Effector memory CD4-positive, alpha-beta T cell (primary cell): ENCODE data around the gene ORMDL3.
"Not testable (repeated sequence)": the region's sequence is repeated elsewhere in the genome, so short reads cannot be mapped to it uniquely, and the experiment has no call there.

Experiments used
- DNase-seq, 3 donors: peaks; one replicate each; pipeline ENCODE4 v3.0.0-alpha.2; 2020
- H3K27ac ChIP-seq: 2 replicates; pipeline ENCODE4 v1.7.0; 2013; ENCODE audit warnings: mild to moderate bottlenecking, low read length, moderate library complexity; ENCODE audit not compliant: insufficient read depth, poor library complexity, severe bottlenecking
- H3K27me3 ChIP-seq: replicated peaks from 2 replicates; pipeline ENCODE4 v1.7.0; 2013; ENCODE audit warnings: mild to moderate bottlenecking, low read length; ENCODE audit not compliant: insufficient read depth, control insufficient read depth, poor library complexity, severe bottlenecking
- H3K36me3 ChIP-seq: 2 replicates; pipeline ENCODE4 v1.7.0; 2013; ENCODE audit warnings: mild to moderate bottlenecking, low read length, moderate library complexity; ENCODE audit not compliant: control insufficient read depth, insufficient read depth
- H3K4me1 ChIP-seq: 2 replicates; pipeline ENCODE4 v1.7.0; 2013; ENCODE audit warnings: low read length, mild to moderate bottlenecking; ENCODE audit not compliant: control insufficient read depth, insufficient read depth, poor library complexity, severe bottlenecking
- H3K4me3 ChIP-seq: 2 replicates; pipeline ENCODE4 v1.7.0; 2013; ENCODE audit warnings: low read length, low read depth, mild to moderate bottlenecking; ENCODE audit not compliant: insufficient read depth, poor library complexity, severe bottlenecking
- H3K9me3 ChIP-seq: 2 replicates; pipeline ENCODE4 v1.7.0; 2013; ENCODE audit warnings: mild to moderate bottlenecking, low read length, moderate library complexity; ENCODE audit not compliant: control insufficient read depth

The ORMDL3 gene

DNA sequence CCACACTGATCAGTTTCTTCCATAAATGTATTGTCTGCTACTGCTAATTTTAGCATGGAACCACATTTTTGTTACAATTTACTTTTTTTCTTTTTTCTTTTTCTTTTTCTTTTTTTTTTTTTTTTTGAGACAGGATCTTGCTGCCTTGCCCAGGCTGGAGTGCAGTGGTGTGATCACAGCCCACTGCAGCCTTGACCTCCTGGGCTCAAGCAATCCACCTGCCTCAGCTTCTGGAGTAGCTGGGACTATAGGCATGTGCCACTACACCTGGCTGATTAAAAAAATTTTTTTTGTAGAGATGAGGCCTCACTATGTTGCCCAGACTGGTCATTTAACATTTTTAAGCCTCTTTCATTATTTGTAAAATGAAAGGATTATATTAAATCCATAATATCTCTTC is 40.3 kb downstream of the ORMDL3 start:
- DNase-seq: no peak
- Histone ChIP-seq H3K27ac (no peak overlapping the region), H3K4me3 (no peak overlapping the region), H3K27me3 (no peaks in the 10 kb centered on the region), H3K9me3 (no peaks in the 10 kb centered on the region), H3K36me3 (no peaks in the 10 kb centered on the region), H3K4me1 (no peaks in the 10 kb centered on the region)

- H3K36me3 ChIP-seq, H3K4me1 ChIP-seq, H3K27ac ChIP-seq, H3K4me3 ChIP-seq, H3K9me3 ChIP-seq, H3K27me3 ChIP-seq, DNase-seq: not testable (repeated sequence)
These were observed 41.3 kb downstream of the ORMDL3 start for GRCh38 chr17:39886102-39886501.

GRCh38 chr17:39872751-39873150 is 54.6 kb downstream of the ORMDL3 start:
- no peaks in the 10 kb centered on the region for H3K27me3 ChIP-seq
- no peak for DNase-seq

DNA sequence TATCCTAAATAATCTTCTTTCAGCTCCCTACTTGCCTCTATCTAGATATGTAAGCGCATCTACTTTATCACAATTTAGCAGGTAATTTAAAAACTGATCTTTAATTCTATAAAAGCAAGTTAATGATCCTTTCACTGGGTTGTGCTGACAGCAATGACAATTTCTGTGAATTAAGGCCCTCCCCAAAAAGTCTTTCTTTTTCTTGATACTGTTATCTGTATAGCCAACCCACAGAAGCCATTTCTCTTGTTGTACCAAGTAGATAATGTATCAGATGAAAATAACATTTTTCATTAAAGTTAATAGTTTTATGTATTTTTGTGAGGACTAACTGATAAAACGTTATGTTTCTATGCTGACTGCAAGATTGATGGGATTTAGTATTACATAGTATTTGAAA is 55.6 kb downstream of the ORMDL3 start:
- no peaks in the 10 kb centered on the region for H3K27me3 ChIP-seq
- H3K9me3 ChIP-seq: no peaks in the 10 kb centered on the region
- H3K36me3 ChIP-seq: no peaks in the 10 kb centered on the region
- no peak overlapping the region for H3K4me3 ChIP-seq
- no peak for DNase-seq
- no peak overlapping the region for H3K27ac ChIP-seq
- H3K4me1 ChIP-seq: peaks cover 5% of the 10 kb centered on the region

More at GRCh38 chr17:39872751-39873150, 54.6 kb downstream of the ORMDL3 start:
- Histone ChIP-seq H3K36me3 (no peaks in the 10 kb centered on the region), H3K4me3 (no peak overlapping the region), H3K27ac (no peak overlapping the region), H3K9me3 (no peaks in the 10 kb centered on the region), H3K4me1 (no peaks in the 10 kb centered on the region)
